ENCODE data around the gene CD44. TPM values are rescaled to one million over a fixed set of nuclear protein-coding genes. Genes with fewer than 3 reads are reported as not detected.

CD44 gene
- total RNA-seq, 3 donors from 2014 or later (not counting 1 experiment from before 2014, with no cell fraction given), result 354 to 638 (median 490) TPM

GRCh38 chr11:35248558-35249323 lies 109.8 kb downstream of the CD44 start:
- H3K9me3 Mint-ChIP-seq, result no peaks in the 10 kb centered on the region
- H3K4me3 Mint-ChIP-seq, result no peak overlapping the region
- no peaks in the 10 kb centered on the region for H3K36me3 ChIP-seq (ENCODE audit: control insufficient read depth, insufficient read depth, low read length)
- ATAC-seq (no peak), DNase-seq (no peak)
- peaks cover 24 to 28% of the 10 kb centered on the region in 2 donors for H3K4me1 Mint-ChIP-seq
- no peak for TF ChIP-seq CTCF (IDR thresholded peaks at IDR 0.05)
- H3K4me3 ChIP-seq (ENCODE audit: low read length), result no peak overlapping the region
- H3K27me3 ChIP-seq (ENCODE audit: control insufficient read depth, insufficient read depth, low read length), result no peaks in the 10 kb centered on the region
- H3K9me3 ChIP-seq (ENCODE audit: control insufficient read depth, insufficient read depth, low read length), result peaks cover 7% of the 10 kb centered on the region
- intact Hi-C loops (cut with micrococcal nuclease), result loop anchor here (10.0 kb wide), 1 partner anchor 174 kb away; no protein-coding TSS in a partner anchor
- no peaks in the 10 kb centered on the region for H3K36me3 Mint-ChIP-seq
- WGBS (ENCODE audit: insufficient coverage), result 75% methylated on average over 4 of the region's 4 CpGs
- peak overlapping the region; percentile 81 to 93 for H3K27ac Mint-ChIP-seq
- H3K4me1 ChIP-seq (ENCODE audit: control insufficient read depth, insufficient read depth, low read length), result peaks cover 34% of the 10 kb centered on the region
- H3K27me3 Mint-ChIP-seq (ENCODE audit: low read depth in 2 of 2), result no peaks in the 10 kb centered on the region
- H3K27ac ChIP-seq (ENCODE audit: low read length), result peak overlapping the region; percentile 80

- no peak overlapping the region for H3K4me3 Mint-ChIP-seq
- H3K36me3 ChIP-seq (ENCODE audit: control insufficient read depth, insufficient read depth, low read length), result no peaks in the 10 kb centered on the region
- 98% methylated on average over 4 of the region's 4 CpGs for WGBS (ENCODE audit: insufficient coverage)
- no peaks in the 10 kb centered on the region for H3K27me3 ChIP-seq (ENCODE audit: control insufficient read depth, insufficient read depth, low read length)
- no peak overlapping the region for H3K4me3 ChIP-seq (ENCODE audit: low read length)
- no peak for DNase-seq
- intact Hi-C loops (cut with micrococcal nuclease), result no loop called here
- peaks cover 20 to 24% of the 10 kb centered on the region in 2 donors for H3K4me1 Mint-ChIP-seq
- H3K27ac Mint-ChIP-seq, result no peak overlapping the region
- H3K9me3 Mint-ChIP-seq, result no peaks in the 10 kb centered on the region
- peaks cover 7% of the 10 kb centered on the region for H3K9me3 ChIP-seq (ENCODE audit: control insufficient read depth, insufficient read depth, low read length)
- no peak for TF ChIP-seq CTCF (IDR thresholded peaks at IDR 0.05)
- H3K27ac ChIP-seq (ENCODE audit: low read length), result no peak overlapping the region
- peaks cover 31% of the 10 kb centered on the region for H3K4me1 ChIP-seq (ENCODE audit: control insufficient read depth, insufficient read depth, low read length)
- no peaks in the 10 kb centered on the region for H3K36me3 Mint-ChIP-seq
- ATAC-seq, result no peak
- H3K27me3 Mint-ChIP-seq (ENCODE audit: low read depth in 2 of 2), result no peaks in the 10 kb centered on the region
These were observed 111.2 kb downstream of the CD44 start for GRCh38 chr11:35250192-35250591.

GRCh38 chr11:35250621-35251020 lies 111.7 kb downstream of the CD44 start:
- no peaks in the 10 kb centered on the region for H3K36me3 ChIP-seq (ENCODE audit: control insufficient read depth, insufficient read depth, low read length)
- Mint-ChIP-seq H3K27me3 (ENCODE audit: low read depth in 2 of 2) (no peaks in the 10 kb centered on the region), H3K4me1 (peaks cover 19 to 24% of the 10 kb centered on the region in 2 donors), H3K36me3 (no peaks in the 10 kb centered on the region), H3K9me3 (no peaks in the 10 kb centered on the region), H3K27ac (no peak overlapping the region), H3K4me3 (no peak overlapping the region)
- intact Hi-C loops (cut with micrococcal nuclease), result no loop called here
- no peak overlapping the region for H3K4me3 ChIP-seq (ENCODE audit: low read length)
- peaks cover 28% of the 10 kb centered on the region for H3K4me1 ChIP-seq (ENCODE audit: control insufficient read depth, insufficient read depth, low read length)
- no peaks in the 10 kb centered on the region for H3K27me3 ChIP-seq (ENCODE audit: control insufficient read depth, insufficient read depth, low read length)
- H3K27ac ChIP-seq (ENCODE audit: low read length), result no peak overlapping the region
- TF ChIP-seq CTCF (IDR thresholded peaks at IDR 0.05), result no peak
- peaks cover 7% of the 10 kb centered on the region for H3K9me3 ChIP-seq (ENCODE audit: control insufficient read depth, insufficient read depth, low read length)
- ATAC-seq, result no peak
- no peak for DNase-seq

GRCh38 chr11:35253237-35253636 lies 114.3 kb downstream of the CD44 start:
- Histone ChIP-seq H3K4me3 (ENCODE audit: low read length) (no peak overlapping the region), H3K27me3 (ENCODE audit: control insufficient read depth, insufficient read depth, low read length) (no peaks in the 10 kb centered on the region), H3K9me3 (ENCODE audit: control insufficient read depth, insufficient read depth, low read length) (peaks cover 5% of the 10 kb centered on the region), H3K4me1 (ENCODE audit: control insufficient read depth, insufficient read depth, low read length) (peaks cover 9% of the 10 kb centered on the region), H3K27ac (ENCODE audit: low read length) (no peak overlapping the region), H3K36me3 (ENCODE audit: control insufficient read depth, insufficient read depth, low read length) (no peaks in the 10 kb centered on the region)
- H3K36me3 Mint-ChIP-seq, result no peaks in the 10 kb centered on the region
- H3K4me1 Mint-ChIP-seq, result peaks cover 16 to 21% of the 10 kb centered on the region in 2 donors
- no peaks in the 10 kb centered on the region for H3K27me3 Mint-ChIP-seq (ENCODE audit: low read depth in 2 of 2)
- no peak overlapping the region for H3K4me3 Mint-ChIP-seq
- no peak for TF ChIP-seq CTCF (IDR thresholded peaks at IDR 0.05)
- ATAC-seq (no peak), DNase-seq (no peak)
- intact Hi-C loops (cut with micrococcal nuclease), result no loop called here
- no peaks in the 10 kb centered on the region for H3K9me3 Mint-ChIP-seq
- no peak overlapping the region for H3K27ac Mint-ChIP-seq

Data from natural killer cell (primary cell).